ENCODE results near the gene INO80E. TPM values are rescaled to one million over a fixed set of nuclear protein-coding genes. Genes with fewer than 3 reads are reported as not detected.
A peak's percentile ranks its signal among the peaks of the same experiment; 100 is the strongest.

The INO80E gene
- polyA plus RNA-seq, 2 of the 4 experiments (the other 2 are of a cell fraction): 41.3 to 89.0 TPM

GRCh38 chr16:30030011-30030685 lies 34.1 kb downstream of the INO80E start:
- POLR2A ChIA-PET: no interaction called here
- Histone ChIP-seq H3K4me1 (0 out of 3 replicates have a peak, but pooled peaks cover 7% of the 10 kb centered on the region), H3K4me2 (peak overlapping the region; percentile 79; the same call in 2 of the 3 replicates), H3K9me3 (no peaks in the 10 kb centered on the region), H3K27ac (peak overlapping the region in 1 of 2 experiments; percentile 75; a peak in 1 of 6 replicates), H3K4me3 (no peak overlapping the region)
- TF ChIP-seq CEBPB (IDR thresholded peaks at IDR 0.05) (no peak), FOSL2 (IDR thresholded peaks at IDR 0.05) (no peak), FOSL2 (CRISPR knock-in tag; IDR thresholded peaks at IDR 0.05) (no peak), GATA3 (IDR thresholded peaks at IDR 0.05; ENCODE audit: borderline replicate concordance) (no peak), ZFP36 (IDR thresholded peaks at IDR 0.05; ENCODE audit: borderline replicate concordance, partially characterized antibody) (no peak), KDM5A (IDR thresholded peaks at IDR 0.05) (no peak), FOSB (CRISPR knock-in tag; IDR thresholded peaks at IDR 0.05) (no peak), NFE2L2 (conservative IDR thresholded peaks at IDR 0.05; ENCODE audit: low read length) (no peak), MAX (IDR thresholded peaks at IDR 0.05) (no peak), ESRRA (IDR thresholded peaks at IDR 0.05; ENCODE audit: borderline replicate concordance, low read length) (no peak), MAFK (IDR thresholded peaks at IDR 0.05; ENCODE audit: partially characterized antibody) (no peak), ZC3H11A (IDR thresholded peaks at IDR 0.05) (no peak), HOXB13 (CRISPR knock-in tag; IDR thresholded peaks at IDR 0.05; ENCODE audit: low read depth) (no peak), HDAC2 (IDR thresholded peaks at IDR 0.05) (no peak), HEYL (CRISPR knock-in tag; IDR thresholded peaks at IDR 0.05) (no peak), TFCP2L1 (CRISPR knock-in tag; IDR thresholded peaks at IDR 0.05) (no peak), EHF (CRISPR knock-in tag; IDR thresholded peaks at IDR 0.05) (no peak), MYC (IDR thresholded peaks at IDR 0.05; ENCODE audit: borderline replicate concordance, low read length) (no peak)
- 57% methylated on average over 22 of the region's 23 CpGs for WGBS (ENCODE audit: missing lambda C conversion rate)
- ATAC-seq (no peak), DNase-seq (ENCODE audit: low read depth in 1 of 2, low spot score in 1 of 2) (no peak), FAIRE-seq (no peak)
- CTCF ChIA-PET: interaction anchor here (1.1 to 3.8 kb wide), 5 partner anchors 161 to 330 kb away, joined by 3 to 48 read pairs (median 14); partner anchors contain the start of gene MVP

GRCh38 chr16:30030841-30031413 lies 34.9 kb downstream of the INO80E start, which contains the start of gene TLCD3B:
TLCD3B (minus strand) TSS chr16:30031271; CDS start chr16:30030527, 744 bp downstream.
- DNase-seq (ENCODE audit: low read depth in 1 of 2, low spot score in 1 of 2): no peak
- ATAC-seq: peak; percentile 28 to 49; a peak in 4 of 6 replicates
- POLR2A ChIA-PET: no interaction called here
- peak within 1 kb of the TSS; percentile 34 for H3K4me3 ChIP-seq
- H3K4me2 ChIP-seq: peak within 1 kb of the TSS; percentile 79
- CTCF ChIA-PET: interaction anchor here (0.6 to 5.0 kb wide), 34 partner anchors 8 to 427 kb away, joined by 3 to 61 read pairs (median 9); partner anchors contain the start of genes ALDOA, C16orf92, CDIPT and MVP
- no peak for FAIRE-seq
- TF ChIP-seq, protein P1, sequence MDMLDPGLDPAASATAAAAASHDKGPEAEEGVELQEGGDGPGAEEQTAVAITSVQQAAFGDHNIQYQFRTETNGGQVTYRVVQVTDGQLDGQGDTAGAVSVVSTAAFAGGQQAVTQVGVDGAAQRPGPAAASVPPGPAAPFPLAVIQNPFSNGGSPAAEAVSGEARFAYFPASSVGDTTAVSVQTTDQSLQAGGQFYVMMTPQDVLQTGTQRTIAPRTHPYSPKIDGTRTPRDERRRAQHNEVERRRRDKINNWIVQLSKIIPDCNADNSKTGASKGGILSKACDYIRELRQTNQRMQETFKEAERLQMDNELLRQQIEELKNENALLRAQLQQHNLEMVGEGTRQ (IDR thresholded peaks at IDR 0.05): no peak
- TF ChIP-seq HDAC2 (IDR thresholded peaks at IDR 0.05): no peak
- TF ChIP-seq ZSCAN20 (CRISPR knock-in tag; IDR thresholded peaks at IDR 0.05): no peak
- no peak for TF ChIP-seq CHD4 (IDR thresholded peaks at IDR 0.05; ENCODE audit: borderline replicate concordance)
- no peak for TF ChIP-seq ZNF302 (CRISPR knock-in tag; IDR thresholded peaks at IDR 0.05)
- no peak for TF ChIP-seq POLR2AphosphoS2 (conservative IDR thresholded peaks at IDR 0.05; ENCODE audit: low read length)
- TF ChIP-seq NR3C1 (IDR thresholded peaks at IDR 0.05): no peak
- no peak for TF ChIP-seq RFX5 (IDR thresholded peaks at IDR 0.05)
- no peak for TF ChIP-seq RNF2 (IDR thresholded peaks at IDR 0.05; ENCODE audit: borderline replicate concordance, low read depth)
- TF ChIP-seq POLR2A (IDR thresholded peaks at IDR 0.05; ENCODE audit: low read length): no peak
- no peak for TF ChIP-seq MAX (IDR thresholded peaks at IDR 0.05)
- TF ChIP-seq CBX8 (IDR thresholded peaks at IDR 0.05): no peak
- TF ChIP-seq JUN (IDR thresholded peaks at IDR 0.05): no peak
- 0 out of 3 replicates have a peak, but pooled peaks cover 7% of the 10 kb centered on the region for H3K4me1 ChIP-seq
- 9% methylated on average over 17 of the region's 27 CpGs for WGBS (ENCODE audit: missing lambda C conversion rate)
- no peaks in the 10 kb centered on the region for H3K9me3 ChIP-seq
- peak within 1 kb of the TSS in 1 of 2 experiments; percentile 75; a peak in 3 of 6 replicates for H3K27ac ChIP-seq

Data from A549 (cell line).